Stimulated activated CD4-positive, alpha-beta T cell treated with anti-CD3 and anti-CD28 coated beads, Interleukin-12 subunit alpha, Interleukin-12 subunit beta, amount 100 ng/mL, for 24 hours (primary cell): Measurements from ENCODE around the gene TBC1D25.
"Not testable (repeated sequence)": the region's sequence is repeated elsewhere in the genome, so short reads cannot be mapped to it uniquely, and the experiment has no call there.

Experiments used
- DNase-seq, 2 experiments: peaks; one replicate each; pipeline ENCODE4 v3.0.0-alpha.2; 2020; ENCODE audit warnings: low read depth in 2 of 2

The TBC1D25 gene

GRCh38 chrX:48515842-48516241 is 23.7 kb upstream of the TBC1D25 start:
- no peak for DNase-seq

DNA sequence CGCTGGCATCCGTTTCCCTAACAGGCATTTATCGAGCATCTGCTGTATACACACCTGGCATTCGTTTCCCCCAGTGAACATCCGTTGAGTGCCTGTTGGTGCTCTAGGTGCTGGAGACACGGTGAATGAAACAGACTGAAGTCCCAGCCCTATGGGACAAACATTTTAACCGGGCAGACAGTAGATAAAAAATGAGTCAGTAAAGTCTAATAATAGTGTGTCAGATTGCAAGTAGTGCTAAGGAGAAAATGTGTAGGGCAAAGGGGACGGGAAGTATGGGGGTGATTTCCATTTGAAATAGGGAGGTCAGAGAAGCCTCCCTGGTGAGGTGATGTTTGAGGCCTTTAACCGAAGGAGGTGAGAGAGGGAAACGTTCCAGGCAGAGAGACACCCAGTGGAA is 23.2 kb upstream of the TBC1D25 start:
- no peak for DNase-seq

- DNase-seq = no peak
These were observed 22.5 kb upstream of the TBC1D25 start for GRCh38 chrX:48516987-48517386.

DNA sequence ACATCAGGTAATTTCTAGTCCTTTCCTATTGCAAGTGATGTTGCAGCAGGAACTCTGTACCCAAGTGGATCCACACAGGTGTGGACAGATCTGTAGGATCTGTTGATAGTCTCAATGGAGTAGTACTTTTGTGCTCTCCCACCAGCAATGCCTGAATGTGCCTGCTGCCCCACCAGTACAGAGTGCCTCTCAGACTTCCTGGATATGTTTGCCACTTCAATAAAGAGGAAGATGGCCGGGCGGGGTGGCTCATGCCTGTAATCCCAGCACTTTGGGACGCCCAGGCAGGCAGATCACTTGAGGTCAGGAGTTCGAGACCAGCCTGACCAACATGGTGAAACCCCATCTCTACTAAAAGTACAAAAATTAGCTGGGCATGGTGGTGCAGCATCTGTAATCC is 20.0 kb upstream of the TBC1D25 start:
- not testable (repeated sequence) for DNase-seq

DNA sequence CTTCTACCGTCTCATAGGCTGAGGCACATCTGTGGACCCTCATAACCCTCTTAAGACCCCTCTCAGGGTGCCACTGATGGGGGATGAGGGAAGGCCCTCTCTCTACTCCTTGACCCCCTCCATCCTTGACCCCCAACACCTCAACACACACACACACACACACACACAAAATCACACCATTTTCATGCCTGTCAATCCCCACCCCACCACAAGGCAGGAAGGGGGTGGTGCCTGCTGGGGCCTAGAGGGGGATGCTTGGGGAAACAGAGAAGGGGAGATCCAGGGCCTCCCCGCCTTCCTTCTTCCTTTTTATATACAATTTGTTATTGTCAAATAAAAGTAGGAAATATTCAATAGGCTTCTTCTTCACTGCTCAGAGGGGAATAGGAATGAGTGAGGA is 19.1 kb upstream of the TBC1D25 start:
- DNase-seq = no peak

DNA sequence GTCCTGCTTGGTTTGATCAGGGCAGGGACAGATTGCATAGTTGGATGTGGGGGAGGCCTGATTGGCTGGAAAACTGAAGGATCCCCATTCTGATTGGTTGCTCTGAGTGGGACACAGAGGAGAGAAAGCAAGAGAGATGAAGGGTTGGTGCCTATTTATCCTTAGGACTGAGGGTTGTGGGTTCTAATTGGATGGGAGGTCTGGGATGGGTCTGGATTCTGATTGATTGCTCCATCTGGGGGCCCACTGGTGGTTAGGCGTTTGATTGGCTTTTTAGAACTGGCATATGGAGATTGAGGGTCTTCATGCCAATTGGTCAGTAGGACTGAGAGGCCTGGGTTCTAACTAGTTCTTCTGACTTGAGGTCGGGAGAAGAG is 18.6 kb upstream of the TBC1D25 start:
- DNase-seq = no peak

DNA sequence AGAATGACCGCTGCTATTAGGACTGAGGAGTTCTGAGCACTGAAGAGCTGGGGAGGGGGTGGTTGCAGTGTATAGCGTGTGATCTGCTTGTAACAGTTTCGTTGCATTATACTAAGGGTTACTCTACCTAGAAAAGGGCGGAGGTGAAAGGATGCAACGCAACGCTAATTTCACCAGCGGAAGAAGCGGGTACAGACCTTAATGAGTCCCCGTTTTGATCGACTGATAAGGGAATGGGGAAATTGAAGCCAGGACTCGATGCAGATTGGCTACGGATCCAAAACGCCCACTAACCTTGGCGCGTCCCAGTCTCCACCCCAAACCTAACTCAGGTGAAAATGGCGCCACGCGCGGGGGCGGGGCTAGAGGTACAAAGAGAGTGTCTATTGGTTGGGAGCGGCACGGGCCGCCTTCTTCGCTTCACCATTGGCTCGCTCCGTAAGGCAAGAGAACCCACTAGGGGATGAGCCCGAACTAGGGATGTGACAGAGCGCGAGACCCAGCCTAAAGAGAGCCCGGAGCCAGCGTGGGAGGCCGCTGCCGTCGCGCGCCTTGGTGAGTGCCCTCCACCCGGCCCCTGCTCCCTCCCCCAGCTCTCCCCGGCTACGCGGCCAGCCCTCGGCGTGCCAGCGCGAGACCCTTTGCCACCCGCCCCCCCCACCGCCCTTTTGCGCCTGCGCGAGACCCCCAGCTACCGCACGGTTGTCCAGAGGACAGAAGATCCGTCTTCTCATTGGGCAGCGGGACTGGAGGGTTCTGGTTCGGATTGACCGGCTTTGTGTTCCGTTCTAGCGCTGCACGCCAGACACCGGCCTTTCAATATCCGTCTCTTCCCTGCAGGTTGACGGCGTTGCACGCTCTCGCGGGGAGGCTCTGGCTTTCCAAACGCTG is 17.9 kb upstream of the TBC1D25 start, which contains the start of gene EBP:
EBP (plus strand) TSS at position 456 of the 891 bp plus-strand sequence. CDS start 1,964 bp downstream, outside the sequence.
- DNase-seq = peak; percentile 84 to 92

- no peak for DNase-seq
These were observed 17.2 kb upstream of the TBC1D25 start for GRCh38 chrX:48522291-48522690.

DNA sequence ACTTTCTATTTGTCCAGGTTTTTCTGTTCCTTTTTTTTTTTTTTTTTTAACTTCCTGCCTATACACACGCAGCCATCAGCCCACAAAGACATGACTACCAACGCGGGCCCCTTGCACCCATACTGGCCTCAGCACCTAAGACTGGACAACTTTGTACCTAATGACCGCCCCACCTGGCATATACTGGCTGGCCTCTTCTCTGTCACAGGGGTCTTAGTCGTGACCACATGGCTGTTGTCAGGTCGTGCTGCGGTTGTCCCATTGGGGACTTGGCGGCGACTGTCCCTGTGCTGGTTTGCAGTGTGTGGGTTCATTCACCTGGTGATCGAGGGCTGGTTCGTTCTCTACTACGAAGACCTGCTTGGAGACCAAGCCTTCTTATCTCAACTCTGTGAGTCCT is 15.8 kb upstream of the TBC1D25 start:
- DNase-seq = no peak

GRCh38 chrX:48525853-48526252 is 13.7 kb upstream of the TBC1D25 start:
- not testable (repeated sequence) for DNase-seq

DNA sequence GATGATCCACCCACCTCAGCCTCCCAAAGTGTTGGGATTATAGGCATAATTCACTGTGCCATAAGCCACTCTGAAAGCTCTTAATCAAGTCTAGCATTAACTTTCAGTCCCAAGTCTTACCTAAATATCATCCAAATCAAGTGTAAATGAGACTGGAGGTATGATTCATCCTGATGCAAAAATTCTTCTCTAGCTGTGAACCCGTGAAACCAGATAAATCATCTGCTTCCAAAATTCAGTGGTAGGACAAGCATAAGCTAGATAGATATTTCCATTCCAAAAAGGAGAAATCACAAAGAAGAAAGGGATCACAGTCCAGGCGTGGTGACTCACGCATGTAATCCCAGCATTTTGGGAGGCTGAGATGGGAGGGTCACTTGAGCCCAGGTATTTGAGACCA is 8.8 kb upstream of the TBC1D25 start:
- DNase-seq = no peak

DNA sequence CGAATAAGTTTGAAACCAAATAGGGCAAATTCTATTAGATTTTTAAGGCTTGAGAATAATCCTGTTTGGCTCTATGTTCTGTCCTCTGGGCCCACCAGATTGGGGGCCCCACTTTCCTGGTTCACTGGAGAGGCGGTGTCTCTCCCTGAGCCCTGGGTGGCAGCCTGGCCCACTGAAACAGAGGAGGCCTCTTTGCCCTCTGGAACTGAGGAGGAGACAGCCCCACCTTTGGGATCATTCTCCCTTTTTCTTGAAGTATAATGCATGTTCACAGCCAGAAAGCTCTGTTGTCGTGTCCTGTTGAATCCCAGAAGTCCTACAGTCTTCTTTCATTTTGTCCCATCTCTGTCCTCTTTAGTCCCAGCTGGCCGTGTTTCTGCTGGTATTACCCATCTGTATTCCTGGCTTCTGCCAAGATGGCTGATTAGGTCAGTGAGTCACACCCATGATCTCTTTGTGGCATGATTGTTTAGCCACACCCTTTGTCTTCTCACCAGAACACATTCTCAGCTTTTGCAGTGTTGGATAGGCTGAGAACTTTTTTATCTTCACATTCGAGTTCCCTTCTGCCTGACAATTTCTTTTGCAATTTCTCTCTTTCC is 8.1 kb upstream of the TBC1D25 start:
- no peak for DNase-seq

DNA sequence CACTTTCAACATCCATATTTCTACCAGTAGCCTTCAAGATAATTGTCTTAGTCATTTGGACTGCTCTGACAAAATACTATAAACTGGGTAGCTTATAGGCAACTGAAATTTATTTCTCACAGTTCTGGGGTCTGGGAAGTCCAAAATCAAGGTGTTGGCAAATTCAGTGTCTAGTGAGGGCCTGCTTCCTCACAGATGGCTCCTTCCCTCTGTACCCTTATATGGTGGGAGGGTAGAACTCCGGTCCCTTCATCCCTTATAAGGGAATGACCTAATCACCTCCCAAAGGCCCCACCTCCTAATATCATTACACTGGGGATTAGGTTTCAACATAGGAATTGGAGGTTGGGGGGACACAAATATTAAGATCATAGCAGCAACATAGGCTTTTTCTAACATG is 7.4 kb upstream of the TBC1D25 start:
- DNase-seq = no peak

DNA sequence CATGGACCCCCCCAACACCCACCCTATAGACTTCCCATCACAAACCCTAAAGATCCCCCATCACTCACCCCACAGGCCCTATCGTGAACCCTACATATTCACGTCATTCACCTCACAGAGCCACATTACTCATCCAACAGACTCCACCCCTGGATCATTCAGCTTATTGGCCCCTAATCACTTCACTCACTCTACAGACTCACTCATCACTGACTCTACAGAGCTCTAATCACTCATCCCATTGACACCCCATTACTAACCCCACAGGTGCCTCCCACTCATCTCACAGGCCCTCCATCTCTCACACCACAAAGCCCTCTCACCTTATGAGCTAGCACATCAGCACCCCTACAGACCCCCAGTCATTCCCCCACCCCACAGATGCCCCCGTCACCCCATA is 6.3 kb upstream of the TBC1D25 start:
- no peak for DNase-seq

DNA sequence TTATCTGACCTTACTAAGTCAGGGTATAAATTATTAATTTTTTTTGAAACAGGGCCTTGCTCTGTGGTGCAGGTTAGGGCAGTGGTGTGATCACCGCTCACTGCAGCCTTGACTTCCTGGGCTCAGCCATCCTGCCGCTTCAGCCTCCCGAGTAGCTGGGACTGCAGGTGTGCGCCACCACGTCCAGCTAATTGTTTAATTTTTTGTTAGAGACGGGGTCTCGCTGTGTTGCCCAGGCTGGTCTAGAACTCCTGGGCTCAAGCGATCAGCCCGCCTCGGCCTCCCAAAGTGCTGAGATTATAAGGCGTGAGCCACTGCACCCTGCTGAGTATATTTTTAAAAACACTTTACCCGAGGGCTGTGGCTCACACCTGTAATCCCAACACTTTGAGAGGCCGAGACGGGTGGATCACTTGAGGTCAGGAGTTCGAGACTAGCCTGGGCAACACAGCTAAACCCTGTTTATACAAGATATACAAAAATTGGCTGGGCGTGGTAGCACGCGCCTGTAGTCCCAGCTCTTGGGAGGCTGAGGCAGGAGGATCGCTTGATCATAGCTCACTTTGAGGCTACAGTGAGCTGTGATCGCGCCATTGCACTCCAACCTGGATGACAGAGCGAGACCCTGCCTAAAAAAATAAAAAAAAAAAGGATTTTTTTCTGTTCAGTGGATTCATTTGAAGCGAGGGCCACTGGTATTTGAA is 721 bp upstream of the TBC1D25 start:
- no peak for DNase-seq

DNA sequence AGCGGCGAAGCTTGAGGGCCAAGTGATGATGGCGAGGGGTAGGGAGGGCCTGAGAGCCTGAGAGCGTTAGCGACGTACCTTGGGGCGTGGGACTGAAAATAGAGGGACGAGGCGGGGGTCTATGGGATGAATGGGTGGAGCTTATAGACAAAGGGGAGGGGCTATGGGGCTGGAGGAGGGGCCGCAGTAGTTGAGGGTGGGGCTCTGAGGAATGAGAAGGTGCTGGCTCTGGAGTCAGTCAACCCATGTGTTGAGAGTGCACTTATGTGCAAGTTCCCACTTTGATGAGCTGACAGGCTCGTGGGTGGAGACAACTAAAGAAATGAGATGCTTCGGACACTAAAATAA is 488 bp downstream of the TBC1D25 start:
- peak; percentile 28 to 39 for DNase-seq

DNA sequence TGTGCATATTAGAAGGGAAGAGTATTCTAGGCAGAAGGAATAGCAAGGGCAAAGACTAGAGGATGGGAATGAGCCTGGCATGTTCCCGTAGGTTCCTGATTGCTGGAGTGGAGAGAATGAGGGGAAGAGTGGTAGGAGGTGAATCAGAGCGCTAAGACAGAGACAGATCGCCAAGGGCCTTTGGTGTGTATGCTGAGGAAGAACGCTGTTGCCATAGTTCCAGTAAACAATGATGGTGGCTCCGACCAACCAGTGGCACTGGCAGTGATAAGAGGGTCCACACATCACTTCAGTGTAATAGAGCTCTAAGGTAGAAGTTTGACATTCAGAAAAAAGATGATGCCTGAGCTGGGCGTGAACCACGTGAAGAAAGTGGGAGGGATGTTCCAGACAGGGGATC is 966 bp downstream of the TBC1D25 start:
- no peak for DNase-seq

DNA sequence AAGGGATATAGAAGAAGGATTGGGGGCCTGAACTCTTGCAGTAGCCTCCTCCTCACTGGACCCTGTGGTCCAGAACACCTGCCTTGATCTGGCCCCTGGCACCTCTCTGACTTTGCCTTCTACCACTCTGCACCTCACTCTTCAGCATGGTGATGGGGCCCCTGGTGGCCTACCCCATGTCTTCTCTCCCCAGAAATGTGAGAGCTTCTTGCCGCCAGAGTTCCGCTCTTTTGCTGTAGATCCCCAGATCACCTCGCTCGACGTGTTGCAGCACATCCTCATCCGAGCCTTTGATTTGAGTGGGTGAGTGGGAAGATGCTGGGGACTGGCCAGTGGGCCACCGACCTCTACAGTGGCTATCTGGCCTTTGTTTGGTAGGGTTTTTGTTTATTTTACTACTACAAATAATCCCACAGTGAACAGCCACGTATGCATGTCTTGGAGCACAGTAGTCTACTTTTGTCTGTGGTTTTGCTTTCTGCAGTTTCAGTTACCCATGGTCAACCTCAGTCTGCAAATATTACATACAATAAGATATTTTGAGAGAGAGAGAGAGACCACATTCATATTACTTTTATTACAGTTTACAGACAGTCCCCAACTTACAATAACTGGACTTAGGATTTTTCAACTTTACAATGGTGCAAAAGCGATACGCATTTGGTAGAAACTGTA is 1.8 kb downstream of the TBC1D25 start:
- DNase-seq = no peak

GRCh38 chrX:48548871-48549270 is 9.4 kb downstream of the TBC1D25 start:
- DNase-seq = no peak

- DNase-seq = not testable (repeated sequence)
These were observed 16.3 kb downstream of the TBC1D25 start for GRCh38 chrX:48555731-48556325.

DNA sequence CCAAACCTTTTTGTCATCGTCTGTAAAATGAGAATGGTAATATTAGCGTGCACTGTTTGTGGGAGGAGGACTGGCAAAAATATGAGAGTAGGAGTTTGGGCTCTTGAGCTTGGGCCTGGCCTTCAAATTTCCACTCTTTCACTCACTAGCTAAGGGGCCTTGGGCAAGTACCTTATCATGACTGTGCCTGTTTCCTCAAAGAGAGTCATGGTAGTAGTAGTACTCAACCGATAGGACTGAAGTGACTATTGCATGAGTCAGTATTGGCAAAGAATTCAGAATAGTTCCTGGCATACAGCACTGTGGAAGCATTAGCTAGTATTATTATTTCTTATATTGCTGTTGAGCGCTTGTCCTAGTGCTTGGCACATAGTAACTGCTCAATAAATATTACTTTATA is 18.8 kb downstream of the TBC1D25 start:
- no peak for DNase-seq

GRCh38 chrX:48559636-48560035 is 20.1 kb downstream of the TBC1D25 start:
- DNase-seq = no peak
